Effector CD4-positive, alpha-beta T cell (primary cell): ENCODE measurements around the gene EBLN2.

Experiments
- DNase-seq: peaks from one replicate; pipeline ENCODE4 v3.0.0-alpha.2; 2020

The EBLN2 gene

GRCh38 chr3:73108750-73109149, 47.3 kb downstream of the EBLN2 start:
- no peak for DNase-seq

GRCh38 chr3:73110530-73110929, 49.1 kb downstream of the EBLN2 start:
- DNase-seq, result no peak
